Thyroid gland (tissue), 4 donors: ENCODE results near the gene RGS9.

ENCODE experiments used
- CTCF ChIP-seq, 6 experiments: fragments of 200-600 bp in 3 of 6; fragments of 450-650 bp in 3 of 6; sonication (generic) in 3 of 6; IDR thresholded peaks; one replicate each; pipeline ENCODE4 v1.5.1; 2016 to 2019; ENCODE audit warnings: antibody characterized with exemption in 6 of 6, mild to moderate bottlenecking in 2 of 6, inconsistent platforms in 1 of 6, moderate library complexity in 1 of 6
- POLR2A ChIP-seq, 2 donors: fragments of 450-650 bp; IDR thresholded peaks; one replicate each; pipeline ENCODE4 v1.6.1; 2017; ENCODE audit warnings: antibody characterized with exemption in 2 of 2, mild to moderate bottlenecking in 2 of 2, moderate library complexity in 1 of 2

- no peak for TF ChIP-seq CTCF (IDR thresholded peaks at IDR 0.05)
- TF ChIP-seq POLR2A (IDR thresholded peaks at IDR 0.05) = no peak
Measured at GRCh38 chr17:65163990-65164495, 26.9 kb downstream of the RGS9 start.
